Smooth muscle cell (in vitro differentiated cells): ENCODE measurements around the gene BMP15. TPM values are rescaled to one million over a fixed set of nuclear protein-coding genes. Genes with fewer than 3 reads are reported as not detected.

ENCODE experiments used
- DNase-seq: peaks from one replicate; lab custom pipeline; 2025; ENCODE audit not compliant: unreplicated experiment; lab: John Stamatoyannopoulos, UW
- H2AFZ ChIP-seq: fragments of 200-600 bp; sonication (generic); 2 replicates; pipeline ENCODE4 v1.6.0; 2016; ENCODE audit warnings: antibody characterized with exemption, low read depth, mild to moderate bottlenecking
- H3F3A ChIP-seq: fragments of 200-600 bp; sonication (generic); 2 replicates; pipeline ENCODE4 v1.6.0; 2017; ENCODE audit warnings: antibody characterized with exemption, low read depth
- H3K27ac ChIP-seq: fragments of 200-600 bp; sonication (generic); 2 replicates; pipeline ENCODE4 v1.5.1; 2016; ENCODE audit warnings: low read depth, mild to moderate bottlenecking
- H3K27me3 ChIP-seq: fragments of 200-600 bp; sonication (generic); 2 replicates; pipeline ENCODE4 v1.6.1; 2016; ENCODE audit warnings: low read depth, mild to moderate bottlenecking
- H3K36me3 ChIP-seq: fragments of 200-600 bp; sonication (generic); 2 replicates; pipeline ENCODE4 v1.5.1; 2016; ENCODE audit warnings: low read depth
- H3K4me1 ChIP-seq: fragments of 200-600 bp; sonication (generic); 2 replicates; pipeline ENCODE4 v1.5.1; 2016; ENCODE audit warnings: low read depth
- H3K4me2 ChIP-seq: fragments of 200-600 bp; sonication (generic); 2 replicates; pipeline ENCODE4 v1.6.0; 2016; ENCODE audit warnings: mild to moderate bottlenecking
- H3K4me3 ChIP-seq: fragments of 200-600 bp; sonication (generic); 2 replicates; pipeline ENCODE4 v1.5.1; 2016; ENCODE audit warnings: mild to moderate bottlenecking
- H3K79me2 ChIP-seq: fragments of 200-600 bp; sonication (generic); 2 replicates; pipeline ENCODE4 v1.6.0; 2016; ENCODE audit warnings: low read depth, mild to moderate bottlenecking
- H3K9ac ChIP-seq: fragments of 200-600 bp; sonication (generic); 2 replicates; pipeline ENCODE4 v1.6.0; 2016; ENCODE audit warnings: low read depth
- H3K9me3 ChIP-seq: fragments of 200-600 bp; sonication (generic); replicated peaks from 2 replicates; pipeline ENCODE4 v1.5.1; 2016; ENCODE audit warnings: low read depth
- H4K20me1 ChIP-seq: fragments of 200-600 bp; sonication (generic); 2 replicates; pipeline ENCODE4 v1.6.0; 2016; ENCODE audit warnings: low read depth
- CTCF ChIP-seq: fragments of 200-600 bp; sonication (generic); IDR thresholded peaks from 2 replicates; pipeline ENCODE4 v1.5.1; 2017; ENCODE audit warnings: borderline replicate concordance, mild to moderate bottlenecking, antibody characterized with exemption; ENCODE audit not compliant: insufficient read depth, poor library complexity, severe bottlenecking
- whole genome bisulfite sequencing: methylation state at CpG from one replicate; pipeline ENCODE4 v1.1.7; 2016; ENCODE audit warnings: low lambda C conversion rate; 5-methylcytosine and 5-hydroxymethylcytosine counted together
- polyA plus RNA-seq: library from polyadenylated mRNA; unstranded; fragments of >200 nt; fragmentation: Nextera tagmentation; extraction: Ambion mirVana; gene quantifications from 2 replicates; pipeline ENCODE4 v1.2.1, GENCODE V29; 2016
- total RNA-seq: library from RNA; depleted of rRNA; stranded (reverse); fragments of >200 nt; gene quantifications from 2 replicates; pipeline ENCODE4 v1.2.3, GENCODE V29; 2014

BMP15 gene
- total and polyA plus RNA-seq, 2 experiments from 2014 or later, result not detected

- Histone ChIP-seq H3K9me3 (no peaks in the 10 kb centered on the region), H3K9ac (no peak overlapping the region), H3K4me1 (no peaks in the 10 kb centered on the region), H3K79me2 (no peaks in the 10 kb centered on the region), H2AFZ (no peak overlapping the region), H3K27me3 (no peaks in the 10 kb centered on the region), H3F3A (no peaks in the 10 kb centered on the region), H4K20me1 (no peaks in the 10 kb centered on the region), H3K36me3 (no peaks in the 10 kb centered on the region), H3K27ac (no peak overlapping the region), H3K4me3 (no peak overlapping the region), H3K4me2 (no peak overlapping the region)
- no peak for TF ChIP-seq CTCF
- WGBS, result 77% methylated on average over 3 of the region's 3 CpGs
- no peak for DNase-seq
Observed at GRCh38 chrX:50962156-50962555, 51.6 kb downstream of the BMP15 start.

GRCh38 chrX:50963842-50964241, 53.3 kb downstream of the BMP15 start:
- H3K36me3 ChIP-seq, result no peaks in the 10 kb centered on the region
- no peak for TF ChIP-seq CTCF
- H3K4me3 ChIP-seq, result no peak overlapping the region
- no peaks in the 10 kb centered on the region for H3K4me1 ChIP-seq
- H3K4me2 ChIP-seq, result no peak overlapping the region
- DNase-seq, result no peak
- H3F3A ChIP-seq, result no peaks in the 10 kb centered on the region
- H3K27ac ChIP-seq, result no peak overlapping the region
- H2AFZ ChIP-seq, result no peak overlapping the region
- H3K9ac ChIP-seq, result no peak overlapping the region
- no peaks in the 10 kb centered on the region for H3K27me3 ChIP-seq
- no peaks in the 10 kb centered on the region for H3K9me3 ChIP-seq
- no peaks in the 10 kb centered on the region for H4K20me1 ChIP-seq
- H3K79me2 ChIP-seq, result no peaks in the 10 kb centered on the region

Other genes with a start within 250 kb of the BMP15 start
- 7.9 and 9.1 TPM in 2 replicates for gene SHROOM4, start 96.5 kb upstream of the BMP15 start, total RNA-seq
- gene SHROOM4, start 96.5 kb upstream of the BMP15 start, polyA plus RNA-seq, result 1.1 and 1.8 TPM in 2 replicates